Mammary epithelial cell (primary cell): ENCODE results near the gene S100PBP.

Source experiments
- CTCF ChIP-seq, 2 donors: IDR thresholded peaks in 1 of 2; conservative IDR thresholded peaks in 1 of 2; 2 replicates each; pipeline ENCODE4 v1.5.1; 2011 to 2012; ENCODE audit warnings: inconsistent platforms in 2 of 2, low read length in 2 of 2, mild to moderate bottlenecking in 2 of 2, control low read depth in 1 of 2, low read depth in 1 of 2; ENCODE audit not compliant: insufficient read depth in 1 of 2; ENCODE audit errors: extremely low read depth in 1 of 2
- EZH2 ChIP-seq: IDR thresholded peaks from 2 replicates; pipeline ENCODE4 v1.6.1; 2012; ENCODE audit warnings: low read length, inconsistent platforms, borderline replicate concordance

GRCh38 chr1:32867151-32867550 lies 49.7 kb downstream of the S100PBP start:
- TF ChIP-seq CTCF (conservative IDR thresholded peaks at IDR 0.05 in 1 of 2, IDR thresholded peaks at IDR 0.05 in 1 of 2; ENCODE audit: extremely low read depth in 1 of 2, insufficient read depth in 1 of 2, low read depth in 1 of 2, low read length in 2 of 2), result no peak
- TF ChIP-seq EZH2, result no peak
